Activated T-helper 1 cell treated with anti-CD3 and anti-CD28 coated beads, Interleukin-12 subunit alpha, Interleukin-12 subunit beta, Interleukin-2, Interleukin-4 antibody, amounts not matched to agents 30 ng/mL and 10 ng/mL and 1 ng/mL, durations not matched to agents 14 hours and 24 hours and 36 hours (primary cell): Measurements from ENCODE around the gene CYSRT1. TPM values are rescaled to one million over a fixed set of nuclear protein-coding genes. Genes with fewer than 3 reads are reported as not detected.

Source experiments
- DNase-seq: peaks from one replicate; pipeline ENCODE4 v3.0.0; 2021; ENCODE audit warnings: low spot score
- H3K27ac Mint-ChIP-seq: one replicate; pipeline ENCODE4 v1.8.0; 2021; ENCODE audit warnings: mild to moderate bottlenecking, mixed read lengths
- H3K27me3 Mint-ChIP-seq: one replicate; pipeline ENCODE4 v1.8.0; 2022; ENCODE audit warnings: mild to moderate bottlenecking, moderate library complexity, mixed read lengths; ENCODE audit not compliant: insufficient read depth
- H3K36me3 Mint-ChIP-seq: one replicate; pipeline ENCODE4 v1.8.0; 2021; ENCODE audit warnings: low read depth, mixed read lengths
- H3K4me1 Mint-ChIP-seq: one replicate; pipeline ENCODE4 v1.8.0; 2021; ENCODE audit warnings: low read depth, mixed read lengths
- H3K4me3 Mint-ChIP-seq: one replicate; pipeline ENCODE4 v1.8.0; 2021; ENCODE audit warnings: mild to moderate bottlenecking, moderate library complexity, mixed read lengths
- H3K9me3 Mint-ChIP-seq: one replicate; pipeline ENCODE4 v1.8.0; 2021; ENCODE audit warnings: mixed read lengths
- intact Hi-C: fragments of 100-400 bp; cut with micrococcal nuclease; formaldehyde crosslinking; loops from one replicate; pipeline ENCODE4 v1.15.1; 2024
- total RNA-seq: library from RNA; stranded (reverse); gene quantifications from 2 replicates; pipeline ENCODE4 v1.2.3, GENCODE V29; 2022

The CYSRT1 gene
- total RNA-seq, 1 donor from 2014 or later, result 0.60 TPM

GRCh38 chr9:137227853-137228505 is 3.0 kb downstream of the CYSRT1 start:
- Mint-ChIP-seq H3K36me3 (no peaks in the 10 kb centered on the region), H3K27me3 (no peaks in the 10 kb centered on the region), H3K4me1 (peaks cover 5% of the 10 kb centered on the region), H3K9me3 (no peaks in the 10 kb centered on the region), H3K4me3 (no peak overlapping the region), H3K27ac (no peak overlapping the region)
- DNase-seq, result no peak
- intact Hi-C loops, result loop anchor here (1.0 kb wide), 3 partner anchors 8 to 110 kb away; no protein-coding TSS in a partner anchor

- intact Hi-C loops, result no loop called here
- peaks cover 5% of the 10 kb centered on the region for H3K4me1 Mint-ChIP-seq
- no peaks in the 10 kb centered on the region for H3K9me3 Mint-ChIP-seq
- no peak for DNase-seq
- no peak overlapping the region for H3K4me3 Mint-ChIP-seq
- no peaks in the 10 kb centered on the region for H3K27me3 Mint-ChIP-seq
- no peaks in the 10 kb centered on the region for H3K36me3 Mint-ChIP-seq
- H3K27ac Mint-ChIP-seq, result no peak overlapping the region
These were observed 3.6 kb downstream of the CYSRT1 start for GRCh38 chr9:137228506-137228967.

- no peak overlapping the region for H3K4me3 Mint-ChIP-seq
- H3K27ac Mint-ChIP-seq, result no peak overlapping the region
- DNase-seq, result no peak
- H3K9me3 Mint-ChIP-seq, result no peaks in the 10 kb centered on the region
- H3K27me3 Mint-ChIP-seq, result no peaks in the 10 kb centered on the region
- peaks cover 5% of the 10 kb centered on the region for H3K4me1 Mint-ChIP-seq
- intact Hi-C loops, result no loop called here
- no peaks in the 10 kb centered on the region for H3K36me3 Mint-ChIP-seq
These were observed 4.3 kb downstream of the CYSRT1 start for GRCh38 chr9:137228968-137229896.

- no peak for DNase-seq
- Mint-ChIP-seq H3K4me3 (no peak overlapping the region), H3K4me1 (peaks cover 5% of the 10 kb centered on the region), H3K36me3 (no peaks in the 10 kb centered on the region), H3K9me3 (no peaks in the 10 kb centered on the region), H3K27ac (no peak overlapping the region), H3K27me3 (peaks cover 3% of the 10 kb centered on the region)
- intact Hi-C loops, result no loop called here
These were observed 5.1 kb downstream of the CYSRT1 start for GRCh38 chr9:137229903-137230704.

GRCh38 chr9:137230705-137231371 is 5.9 kb downstream of the CYSRT1 start, which contains the start of gene SLC34A3:
Gene SLC34A3, plus strand, starts transcription at chr9:137230901. Its CDS starts 802 bp downstream, at chr9:137231703.
- H3K9me3 Mint-ChIP-seq, result no peaks in the 10 kb centered on the region
- H3K4me1 Mint-ChIP-seq, result peaks cover 5% of the 10 kb centered on the region
- intact Hi-C loops, result no loop called here
- no peak for DNase-seq
- H3K4me3 Mint-ChIP-seq, result no peak within 1 kb of the TSS
- no peak within 1 kb of the TSS for H3K27ac Mint-ChIP-seq
- H3K27me3 Mint-ChIP-seq, result peaks cover 5% of the 10 kb centered on the region
- no peaks in the 10 kb centered on the region for H3K36me3 Mint-ChIP-seq

DNA sequence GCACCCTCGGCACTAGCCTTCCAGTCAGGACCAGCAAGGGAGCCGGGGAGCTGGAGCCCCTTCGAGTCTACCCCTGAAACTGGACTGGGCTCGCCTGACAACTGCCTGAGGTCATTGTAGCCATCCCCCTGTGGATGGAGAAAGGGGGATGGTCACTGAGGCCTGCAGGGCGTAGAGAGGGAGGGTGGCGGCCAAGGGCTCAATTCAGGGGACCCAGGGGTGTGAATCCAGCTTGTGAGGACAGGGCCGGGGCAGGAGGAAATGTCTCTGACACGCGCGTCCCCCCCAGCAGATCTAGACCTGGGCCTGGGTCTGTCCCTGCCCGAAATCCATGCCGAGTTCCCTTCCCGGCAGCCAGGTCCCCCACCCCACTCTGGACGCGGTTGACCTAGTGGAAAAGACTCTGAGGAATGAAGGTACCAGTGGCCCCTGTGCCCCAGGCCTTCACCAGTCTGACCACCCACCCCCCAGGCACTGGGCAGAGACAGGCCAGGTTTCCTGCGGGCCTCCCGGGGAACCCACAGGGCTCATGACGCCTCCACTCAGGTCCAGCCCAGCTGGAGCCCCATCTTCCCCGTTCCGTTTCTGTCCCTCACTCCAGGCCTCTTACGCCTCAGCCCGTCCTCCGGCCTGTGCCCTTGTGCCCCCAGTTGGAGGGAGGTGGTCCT is 6.5 kb downstream of the CYSRT1 start:
- peaks cover 5% of the 10 kb centered on the region for H3K4me1 Mint-ChIP-seq

DNA sequence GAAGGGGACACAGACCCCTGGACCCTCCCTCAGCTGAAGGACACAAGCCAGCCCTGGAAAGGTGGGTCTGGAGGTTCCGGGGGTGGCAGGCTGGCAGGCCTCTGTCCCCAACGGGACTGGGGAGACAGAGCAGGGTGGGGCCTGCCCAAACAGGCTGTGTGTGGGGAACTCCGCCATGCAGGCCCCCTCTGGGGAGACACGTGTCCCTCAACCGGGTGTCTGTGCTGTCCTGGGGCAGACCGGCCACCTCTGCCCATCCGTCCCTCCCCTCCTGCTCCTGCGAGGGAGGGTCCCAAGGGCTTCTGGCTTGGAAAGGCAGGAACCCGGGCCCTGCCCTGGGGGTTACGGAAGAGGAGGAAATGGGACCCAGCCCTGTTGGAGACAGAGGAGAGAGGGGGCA is 7.1 kb downstream of the CYSRT1 start:
- Mint-ChIP-seq H3K27me3 (peaks cover 5% of the 10 kb centered on the region), H3K27ac (no peak overlapping the region), H3K9me3 (no peaks in the 10 kb centered on the region), H3K4me3 (no peak overlapping the region), H3K36me3 (no peaks in the 10 kb centered on the region), H3K4me1 (peaks cover 5% of the 10 kb centered on the region)
- DNase-seq, result no peak
- intact Hi-C loops, result no loop called here

More for the DNA sequence above, 6.5 kb downstream of the CYSRT1 start:
- Mint-ChIP-seq H3K9me3 (no peaks in the 10 kb centered on the region), H3K27ac (no peak overlapping the region), H3K4me3 (no peak overlapping the region), H3K27me3 (peaks cover 5% of the 10 kb centered on the region), H3K36me3 (no peaks in the 10 kb centered on the region)
- DNase-seq, result no peak
- intact Hi-C loops, result no loop called here

DNA sequence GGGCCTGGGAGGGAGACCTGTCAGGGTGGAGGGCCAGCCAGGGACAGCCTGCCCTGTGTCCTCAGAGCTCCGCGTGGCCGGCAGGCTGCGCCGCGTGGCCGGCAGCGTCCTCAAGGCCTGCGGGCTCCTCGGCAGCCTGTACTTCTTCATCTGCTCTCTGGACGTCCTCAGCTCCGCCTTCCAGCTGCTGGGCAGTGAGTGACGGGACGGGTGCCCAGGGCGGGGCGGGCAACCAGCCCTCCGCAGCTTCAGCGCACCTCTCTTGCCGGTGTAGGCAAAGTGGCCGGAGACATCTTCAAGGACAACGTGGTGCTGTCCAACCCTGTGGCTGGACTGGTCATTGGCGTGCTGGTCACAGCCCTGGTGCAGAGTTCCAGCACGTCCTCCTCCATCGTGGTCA is 7.5 kb downstream of the CYSRT1 start:
- intact Hi-C loops, result no loop called here
- peaks cover 3% of the 10 kb centered on the region for H3K4me1 Mint-ChIP-seq
- H3K27me3 Mint-ChIP-seq, result peaks cover 5% of the 10 kb centered on the region
- H3K4me3 Mint-ChIP-seq, result no peak overlapping the region
- no peak for DNase-seq
- H3K36me3 Mint-ChIP-seq, result no peaks in the 10 kb centered on the region
- H3K9me3 Mint-ChIP-seq, result no peaks in the 10 kb centered on the region
- H3K27ac Mint-ChIP-seq, result no peak overlapping the region

DNA sequence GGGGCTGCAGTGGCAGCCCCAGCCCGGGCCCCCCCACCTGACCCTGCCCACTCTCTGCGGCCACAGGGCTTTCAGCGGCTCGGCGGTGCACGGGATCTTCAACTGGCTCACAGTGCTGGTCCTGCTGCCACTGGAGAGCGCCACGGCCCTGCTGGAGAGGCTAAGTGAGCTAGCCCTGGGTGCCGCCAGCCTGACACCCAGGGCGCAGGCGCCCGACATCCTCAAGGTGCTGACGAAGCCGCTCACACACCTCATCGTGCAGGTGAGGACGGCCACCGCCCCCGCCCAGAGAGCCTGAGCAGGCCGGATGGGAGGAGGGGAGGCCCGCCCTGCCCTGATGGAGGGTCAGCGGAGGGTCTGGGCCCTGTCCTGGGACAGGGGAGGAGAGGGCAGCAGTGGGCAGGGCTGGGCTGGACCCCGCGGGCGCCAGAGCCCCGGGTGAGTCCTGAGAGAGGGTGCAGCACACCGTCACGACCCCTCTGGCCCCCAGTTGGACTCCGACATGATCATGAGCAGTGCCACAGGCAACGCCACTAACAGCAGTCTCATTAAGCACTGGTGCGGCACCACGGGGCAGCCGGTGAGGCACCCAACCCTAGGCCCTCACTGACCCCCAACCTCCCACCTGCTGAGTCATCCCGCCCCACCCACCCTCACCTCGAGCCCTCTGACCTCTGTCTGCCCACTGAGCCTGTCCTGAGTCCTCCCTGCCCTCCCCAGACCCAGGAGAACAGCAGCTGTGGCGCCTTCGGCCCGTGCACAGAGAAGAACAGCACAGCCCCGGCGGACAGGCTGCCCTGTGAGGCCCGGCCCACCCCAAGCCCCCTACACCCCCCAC is 8.4 kb downstream of the CYSRT1 start:
- Mint-ChIP-seq H3K4me3 (no peak overlapping the region), H3K4me1 (no peaks in the 10 kb centered on the region)

DNA sequence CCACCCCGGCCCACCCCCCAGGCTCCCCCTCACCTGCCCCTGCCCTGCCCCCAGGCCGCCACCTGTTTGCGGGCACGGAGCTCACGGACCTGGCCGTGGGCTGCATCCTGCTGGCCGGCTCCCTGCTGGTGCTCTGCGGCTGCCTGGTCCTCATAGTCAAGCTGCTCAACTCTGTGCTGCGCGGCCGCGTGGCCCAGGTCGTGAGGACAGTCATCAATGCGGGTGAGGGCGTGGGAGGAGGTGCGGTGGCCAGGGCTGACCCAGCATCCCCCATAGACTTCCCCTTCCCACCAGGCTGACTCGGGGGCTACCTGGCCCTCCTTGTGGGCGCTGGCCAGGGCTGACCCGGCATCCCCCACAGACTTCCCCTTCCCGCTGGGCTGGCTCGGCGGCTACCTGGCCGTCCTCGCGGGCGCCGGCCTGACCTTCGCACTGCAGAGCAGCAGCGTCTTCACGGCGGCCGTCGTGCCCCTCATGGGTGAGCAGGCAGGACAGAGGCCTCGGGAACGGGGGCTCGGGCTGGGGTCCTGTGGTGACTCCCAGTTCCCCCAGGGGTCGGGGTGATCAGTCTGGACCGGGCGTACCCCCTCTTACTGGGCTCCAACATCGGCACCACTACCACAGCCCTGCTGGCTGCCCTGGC is 9.2 kb downstream of the CYSRT1 start:
- intact Hi-C loops, result no loop called here
- no peak for DNase-seq
- peaks cover 2% of the 10 kb centered on the region for H3K36me3 Mint-ChIP-seq
- H3K27me3 Mint-ChIP-seq, result peaks cover 5% of the 10 kb centered on the region
- H3K9me3 Mint-ChIP-seq, result no peaks in the 10 kb centered on the region
- H3K27ac Mint-ChIP-seq, result no peak overlapping the region
- H3K4me1 Mint-ChIP-seq, result no peaks in the 10 kb centered on the region
- H3K4me3 Mint-ChIP-seq, result no peak overlapping the region

More for the DNA sequence above, 8.4 kb downstream of the CYSRT1 start:
- H3K27me3 Mint-ChIP-seq, result peaks cover 5% of the 10 kb centered on the region
- no peak for DNase-seq
- H3K27ac Mint-ChIP-seq, result no peak overlapping the region
- intact Hi-C loops, result no loop called here
- no peaks in the 10 kb centered on the region for H3K36me3 Mint-ChIP-seq
- no peaks in the 10 kb centered on the region for H3K9me3 Mint-ChIP-seq
